WI38 (cell line): Measurements from ENCODE around the gene CYP3A5.
"Not testable (repeated sequence)": the region's sequence is repeated elsewhere in the genome, so short reads cannot be mapped to it uniquely, and the experiment has no call there.

ENCODE experiments used
- H3K4me3 ChIP-seq: 2 replicates; pipeline ENCODE4 v1.5.1; 2011; ENCODE audit warnings: low read depth, mild to moderate bottlenecking, control low read depth, low read length
- CTCF ChIP-seq: IDR thresholded peaks from 2 replicates; pipeline ENCODE4 v1.5.1; 2012; ENCODE audit warnings: low read depth, mild to moderate bottlenecking, control low read depth, low read length

The CYP3A5 gene

GRCh38 chr7:99709838-99710578 lies 30.2 kb upstream of the CYP3A5 start:
- H3K4me3 ChIP-seq: no peak overlapping the region
- no peak for TF ChIP-seq CTCF

- TF ChIP-seq CTCF: no peak
- no peak overlapping the region for H3K4me3 ChIP-seq
Observed at GRCh38 chr7:99709260-99709659, 29.5 kb upstream of the CYP3A5 start.

GRCh38 chr7:99707096-99707495 lies 27.3 kb upstream of the CYP3A5 start:
- no peak overlapping the region for H3K4me3 ChIP-seq
- TF ChIP-seq CTCF: no peak

DNA sequence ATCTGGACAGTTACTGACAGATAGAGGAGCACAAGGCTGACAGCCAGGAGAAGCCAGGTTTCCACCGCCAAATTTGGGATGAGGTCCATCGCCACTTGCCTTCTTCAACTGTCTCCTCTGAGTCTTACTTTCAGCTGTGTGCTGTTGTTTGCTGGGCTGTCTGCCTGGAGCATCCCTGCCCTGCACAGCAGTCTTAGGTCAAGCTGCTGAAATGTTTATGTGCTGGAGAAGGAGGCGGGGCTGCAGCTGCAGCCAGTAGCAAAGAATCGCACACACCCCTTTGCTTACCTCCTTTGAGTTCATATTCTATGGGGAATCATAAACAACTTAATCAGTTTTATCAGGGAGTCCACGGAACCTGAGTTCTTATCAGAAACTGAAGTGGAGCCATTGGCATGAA lies 20.1 kb upstream of the CYP3A5 start:
- no peak overlapping the region for H3K4me3 ChIP-seq

DNA sequence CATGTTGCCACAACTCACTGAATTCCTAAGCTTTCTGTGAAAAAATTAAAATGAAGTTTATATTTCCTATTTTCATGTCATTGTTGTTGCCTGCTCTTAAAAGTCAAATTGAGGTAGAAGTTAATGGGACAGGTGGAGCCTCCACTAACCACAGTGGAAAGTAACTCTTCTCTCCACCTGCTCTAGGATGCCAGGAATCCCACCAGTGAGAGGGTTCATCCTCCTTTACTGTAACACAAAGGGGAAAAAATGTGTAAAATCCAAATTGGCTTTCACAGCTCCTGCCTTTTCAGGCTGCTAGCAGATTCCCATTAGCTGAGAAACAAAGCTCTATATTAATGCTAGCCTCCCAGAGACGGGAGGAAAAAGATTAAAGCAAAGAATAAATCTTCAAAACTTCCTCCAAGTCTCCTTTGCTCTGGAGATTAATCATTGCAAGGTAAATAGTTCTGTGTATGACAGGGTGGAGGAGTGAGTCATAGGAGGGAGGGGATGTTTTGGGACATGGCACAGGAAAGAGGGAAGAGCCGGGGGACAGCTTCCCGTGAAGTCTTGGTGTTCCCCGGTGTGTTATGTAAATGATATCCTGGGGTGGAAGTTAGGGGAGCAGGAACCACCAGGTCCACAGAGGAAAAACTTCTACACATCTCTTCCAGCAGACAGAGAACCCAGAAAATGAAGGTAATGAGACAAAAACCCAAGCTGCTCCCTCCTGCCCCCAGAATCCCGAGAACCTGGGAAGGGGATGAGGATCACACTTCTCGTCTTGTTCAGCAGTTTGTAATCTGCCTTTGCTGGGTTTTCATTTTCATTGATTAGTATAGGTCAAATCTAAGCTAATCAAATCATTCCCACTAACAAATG lies 19.3 kb upstream of the CYP3A5 start:
- not testable (repeated sequence) for H3K4me3 ChIP-seq

More for the DNA sequence above, 20.1 kb upstream of the CYP3A5 start:
- no peak for TF ChIP-seq CTCF

- no peak for TF ChIP-seq CTCF
- H3K4me3 ChIP-seq: no peak overlapping the region
Observed at GRCh38 chr7:99694912-99695304, 15.1 kb upstream of the CYP3A5 start.

- no peak overlapping the region for H3K4me3 ChIP-seq
- no peak for TF ChIP-seq CTCF
Observed at GRCh38 chr7:99694201-99694911, 14.6 kb upstream of the CYP3A5 start.
